SU-DHL-6 (cell line): ENCODE results near the gene B4GALNT3.
"Not testable (repeated sequence)": the region's sequence is repeated elsewhere in the genome, so short reads cannot be mapped to it uniquely, and the experiment has no call there.

Experiments
- EZH2phosphoT487 ChIP-seq: fragments of 200-600 bp; sonication (generic), shearing (Covaris generic); conservative IDR thresholded peaks from 2 replicates; pipeline ENCODE4 v1.6.1; 2018; ENCODE audit warnings: mild to moderate bottlenecking, antibody characterized with exemption, low read length, moderate library complexity, mixed read lengths
- TF ChIP-seq, protein P1 (sequence below): fragments of 200-600 bp; sonication (generic); IDR thresholded peaks from one replicate; pipeline ENCODE4 v1.5.1; 2017; ENCODE audit warnings: antibody characterized with exemption, mild to moderate bottlenecking, low read length, moderate library complexity; ENCODE audit not compliant: insufficient read depth, poor library complexity, severe bottlenecking

DNA sequence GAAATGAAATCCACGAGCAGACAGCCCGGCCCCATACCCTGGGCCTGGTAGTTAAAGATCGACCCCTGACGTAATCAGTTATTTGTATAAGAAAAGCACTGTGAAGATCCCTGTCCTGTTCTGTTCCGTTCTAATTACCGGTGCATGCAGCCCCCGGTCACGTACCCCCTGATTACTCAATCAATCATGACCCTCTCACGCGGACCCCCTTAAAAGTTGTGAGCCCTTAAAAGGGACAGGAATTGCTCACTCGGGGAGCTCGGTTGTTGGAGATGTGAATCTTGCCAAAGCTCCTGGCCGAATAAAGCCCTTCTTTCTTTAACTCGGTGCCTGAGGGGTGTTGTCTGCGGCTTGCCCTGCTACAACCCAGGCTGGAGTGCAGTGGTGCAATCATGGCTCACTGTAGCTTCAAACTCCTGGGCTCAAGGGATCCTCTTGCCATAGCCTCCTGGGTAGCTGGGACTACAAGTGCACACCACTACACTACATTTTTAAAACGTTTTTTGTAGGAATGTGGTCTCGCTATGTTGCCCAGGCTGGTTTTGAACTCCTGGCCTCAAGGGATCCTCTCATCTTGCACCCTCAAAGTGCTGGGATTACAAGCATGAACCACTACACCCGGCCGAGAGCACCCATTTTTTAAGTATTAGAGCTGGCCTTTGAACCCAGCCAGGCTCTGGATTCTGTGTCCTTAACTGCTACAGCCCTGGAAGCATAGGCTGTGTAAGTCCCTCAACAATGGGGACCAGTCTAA lies 118.4 kb downstream of the B4GALNT3 start:
- TF ChIP-seq, protein P1, sequence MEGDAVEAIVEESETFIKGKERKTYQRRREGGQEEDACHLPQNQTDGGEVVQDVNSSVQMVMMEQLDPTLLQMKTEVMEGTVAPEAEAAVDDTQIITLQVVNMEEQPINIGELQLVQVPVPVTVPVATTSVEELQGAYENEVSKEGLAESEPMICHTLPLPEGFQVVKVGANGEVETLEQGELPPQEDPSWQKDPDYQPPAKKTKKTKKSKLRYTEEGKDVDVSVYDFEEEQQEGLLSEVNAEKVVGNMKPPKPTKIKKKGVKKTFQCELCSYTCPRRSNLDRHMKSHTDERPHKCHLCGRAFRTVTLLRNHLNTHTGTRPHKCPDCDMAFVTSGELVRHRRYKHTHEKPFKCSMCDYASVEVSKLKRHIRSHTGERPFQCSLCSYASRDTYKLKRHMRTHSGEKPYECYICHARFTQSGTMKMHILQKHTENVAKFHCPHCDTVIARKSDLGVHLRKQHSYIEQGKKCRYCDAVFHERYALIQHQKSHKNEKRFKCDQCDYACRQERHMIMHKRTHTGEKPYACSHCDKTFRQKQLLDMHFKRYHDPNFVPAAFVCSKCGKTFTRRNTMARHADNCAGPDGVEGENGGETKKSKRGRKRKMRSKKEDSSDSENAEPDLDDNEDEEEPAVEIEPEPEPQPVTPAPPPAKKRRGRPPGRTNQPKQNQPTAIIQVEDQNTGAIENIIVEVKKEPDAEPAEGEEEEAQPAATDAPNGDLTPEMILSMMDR: not testable (repeated sequence)
- not testable (repeated sequence) for TF ChIP-seq EZH2phosphoT487
